C4-2B (cell line): ENCODE measurements around the gene ITGBL1.

Experiments
- ZFX ChIP-seq: fragments of 450-650 bp; IDR thresholded peaks from 2 replicates; pipeline ENCODE4 v1.6.1; 2017
- TF ChIP-seq, protein P1 (sequence below): fragments of 450-650 bp; conservative IDR thresholded peaks from 2 replicates; pipeline ENCODE4 v1.5.1; 2017; ENCODE audit warnings: mild to moderate bottlenecking

DNA sequence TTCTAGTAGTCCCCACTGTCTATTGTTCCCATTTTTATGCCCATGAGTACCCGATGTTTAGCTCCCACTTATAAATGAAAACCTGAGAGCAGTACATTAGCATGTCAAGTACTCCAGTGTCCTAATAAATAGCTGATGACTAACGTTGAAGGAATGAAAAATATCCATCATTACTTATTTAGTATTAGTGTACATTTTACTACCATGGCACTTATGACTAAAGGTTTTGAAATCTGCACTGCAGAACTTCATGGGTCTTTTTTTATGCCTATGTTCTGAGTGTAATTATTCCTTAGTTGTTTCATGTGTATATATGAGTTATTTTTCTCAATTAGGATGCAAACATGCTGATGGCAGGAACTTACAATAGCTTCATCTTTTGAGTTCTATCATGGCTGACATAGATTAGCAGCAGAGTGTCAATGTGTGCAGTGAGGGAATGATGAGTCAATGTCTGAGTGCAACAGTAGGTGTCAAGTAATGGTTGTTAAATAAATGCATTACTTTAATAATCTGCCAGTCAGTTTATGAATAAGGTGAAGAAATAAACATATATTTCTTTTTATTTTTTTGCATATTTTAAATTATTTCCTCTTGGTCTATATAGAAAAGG lies 188.4 kb downstream of the ITGBL1 start:
- TF ChIP-seq, protein P1, sequence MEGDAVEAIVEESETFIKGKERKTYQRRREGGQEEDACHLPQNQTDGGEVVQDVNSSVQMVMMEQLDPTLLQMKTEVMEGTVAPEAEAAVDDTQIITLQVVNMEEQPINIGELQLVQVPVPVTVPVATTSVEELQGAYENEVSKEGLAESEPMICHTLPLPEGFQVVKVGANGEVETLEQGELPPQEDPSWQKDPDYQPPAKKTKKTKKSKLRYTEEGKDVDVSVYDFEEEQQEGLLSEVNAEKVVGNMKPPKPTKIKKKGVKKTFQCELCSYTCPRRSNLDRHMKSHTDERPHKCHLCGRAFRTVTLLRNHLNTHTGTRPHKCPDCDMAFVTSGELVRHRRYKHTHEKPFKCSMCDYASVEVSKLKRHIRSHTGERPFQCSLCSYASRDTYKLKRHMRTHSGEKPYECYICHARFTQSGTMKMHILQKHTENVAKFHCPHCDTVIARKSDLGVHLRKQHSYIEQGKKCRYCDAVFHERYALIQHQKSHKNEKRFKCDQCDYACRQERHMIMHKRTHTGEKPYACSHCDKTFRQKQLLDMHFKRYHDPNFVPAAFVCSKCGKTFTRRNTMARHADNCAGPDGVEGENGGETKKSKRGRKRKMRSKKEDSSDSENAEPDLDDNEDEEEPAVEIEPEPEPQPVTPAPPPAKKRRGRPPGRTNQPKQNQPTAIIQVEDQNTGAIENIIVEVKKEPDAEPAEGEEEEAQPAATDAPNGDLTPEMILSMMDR: no peak
- TF ChIP-seq ZFX: no peak
